Body of pancreas (tissue), 4 donors: ENCODE data around the gene MYH15.

Experiments used
- POLR2A ChIP-seq, 3 donors: fragments of 450-650 bp; IDR thresholded peaks; one replicate each; pipeline ENCODE4 v1.6.1; 2016; ENCODE audit warnings: antibody characterized with exemption in 3 of 3, mild to moderate bottlenecking in 2 of 3
- TF ChIP-seq, protein P1 (sequence below), 7 experiments: fragments of 450-650 bp in 4 of 7; fragments of 200-600 bp in 3 of 7; sonication (generic) in 3 of 7; IDR thresholded peaks; one replicate each; pipeline ENCODE4 v1.5.1; 2016 to 2019; ENCODE audit warnings: antibody characterized with exemption in 7 of 7

- no peak for TF ChIP-seq POLR2A (IDR thresholded peaks at IDR 0.05)
- TF ChIP-seq, protein P1, sequence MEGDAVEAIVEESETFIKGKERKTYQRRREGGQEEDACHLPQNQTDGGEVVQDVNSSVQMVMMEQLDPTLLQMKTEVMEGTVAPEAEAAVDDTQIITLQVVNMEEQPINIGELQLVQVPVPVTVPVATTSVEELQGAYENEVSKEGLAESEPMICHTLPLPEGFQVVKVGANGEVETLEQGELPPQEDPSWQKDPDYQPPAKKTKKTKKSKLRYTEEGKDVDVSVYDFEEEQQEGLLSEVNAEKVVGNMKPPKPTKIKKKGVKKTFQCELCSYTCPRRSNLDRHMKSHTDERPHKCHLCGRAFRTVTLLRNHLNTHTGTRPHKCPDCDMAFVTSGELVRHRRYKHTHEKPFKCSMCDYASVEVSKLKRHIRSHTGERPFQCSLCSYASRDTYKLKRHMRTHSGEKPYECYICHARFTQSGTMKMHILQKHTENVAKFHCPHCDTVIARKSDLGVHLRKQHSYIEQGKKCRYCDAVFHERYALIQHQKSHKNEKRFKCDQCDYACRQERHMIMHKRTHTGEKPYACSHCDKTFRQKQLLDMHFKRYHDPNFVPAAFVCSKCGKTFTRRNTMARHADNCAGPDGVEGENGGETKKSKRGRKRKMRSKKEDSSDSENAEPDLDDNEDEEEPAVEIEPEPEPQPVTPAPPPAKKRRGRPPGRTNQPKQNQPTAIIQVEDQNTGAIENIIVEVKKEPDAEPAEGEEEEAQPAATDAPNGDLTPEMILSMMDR (IDR thresholded peaks at IDR 0.05), result no peak
These were observed 117.1 kb downstream of the MYH15 start for GRCh38 chr3:108393128-108393900.
